SK-N-SH treated with all-trans-retinoic acid at 6 μM for 48 hours (cell line): ENCODE data around the gene PHGDH.
"Not testable (repeated sequence)": the region's sequence is repeated elsewhere in the genome, so short reads cannot be mapped to it uniquely, and the experiment has no call there.

ENCODE experiments used
- ATAC-seq: fragments of 200-7000 bp; cut with Tn5 transposase; 3 replicates; pipeline ENCODE4 v1.9.1; 2020; ENCODE audit warnings: mild to moderate bottlenecking, moderate library complexity
- ARNTL ChIP-seq: fragments of 450-650 bp; formaldehyde crosslinking; IDR thresholded peaks from 2 replicates; pipeline ENCODE4 v1.5.0; 2020; ENCODE audit warnings: low read depth, mild to moderate bottlenecking, moderate library complexity, borderline replicate concordance
- BACH2 ChIP-seq: fragments of 250-450 bp; sonication (Bioruptor Pico); IDR thresholded peaks from 2 replicates; pipeline ENCODE4 v1.9.0; 2021; ENCODE audit warnings: mild to moderate bottlenecking, borderline replicate concordance
- CSDC2 ChIP-seq: fragments of 250-450 bp; sonication (Bioruptor Pico); IDR thresholded peaks from 2 replicates; pipeline ENCODE4 v1.5.0; 2020; ENCODE audit warnings: mild to moderate bottlenecking, moderate library complexity
- ESRRG ChIP-seq: fragments of 250-450 bp; sonication (Bioruptor Pico); IDR thresholded peaks from 2 replicates; pipeline ENCODE4 v1.6.1; 2021; ENCODE audit warnings: mild to moderate bottlenecking
- GLIS3 ChIP-seq: fragments of 250-450 bp; sonication (Bioruptor Pico); IDR thresholded peaks from 2 replicates; pipeline ENCODE4 v1.5.0; 2020; ENCODE audit warnings: mild to moderate bottlenecking, moderate library complexity
- ISL1 ChIP-seq: fragments of 250-450 bp; sonication (Bioruptor Pico); IDR thresholded peaks from 2 replicates; pipeline ENCODE4 v2.1.2; 2022; ENCODE audit warnings: mild to moderate bottlenecking, moderate library complexity
- OSR1 ChIP-seq: fragments of 250-450 bp; sonication (Bioruptor Pico); IDR thresholded peaks from 2 replicates; pipeline ENCODE4 v1.8.0; 2022; ENCODE audit warnings: moderate library complexity, mild to moderate bottlenecking, inconsistent platforms
- PPARA ChIP-seq: fragments of 250-450 bp; sonication (Bioruptor Pico); IDR thresholded peaks from 2 replicates; pipeline ENCODE4 v1.5.0; 2020; ENCODE audit warnings: mild to moderate bottlenecking, borderline replicate concordance
- RARB ChIP-seq: fragments of 250-450 bp; sonication (Bioruptor Pico); IDR thresholded peaks from 2 replicates; pipeline ENCODE4 v1.8.0; 2021; ENCODE audit warnings: mild to moderate bottlenecking, moderate library complexity
- TCF4 ChIP-seq: fragments of 250-450 bp; sonication (Bioruptor Pico); IDR thresholded peaks from 2 replicates; pipeline ENCODE4 v1.8.0; 2021; ENCODE audit warnings: mild to moderate bottlenecking, moderate library complexity, borderline replicate concordance
- TOX ChIP-seq: fragments of 250-450 bp; sonication (Bioruptor Pico); IDR thresholded peaks from 2 replicates; pipeline ENCODE4 v1.8.0; 2021; ENCODE audit warnings: mild to moderate bottlenecking, moderate library complexity, borderline replicate concordance
- ZC3H10 ChIP-seq: fragments of 250-450 bp; sonication (Bioruptor Pico); IDR thresholded peaks from 2 replicates; pipeline ENCODE4 v1.5.1; 2021; ENCODE audit warnings: mild to moderate bottlenecking, moderate library complexity
- ZFP3 ChIP-seq: fragments of 250-450 bp; sonication (Bioruptor Pico); IDR thresholded peaks from 2 replicates; pipeline ENCODE4 v1.5.0; 2020; ENCODE audit warnings: mild to moderate bottlenecking, moderate library complexity
- ZFP30 ChIP-seq: fragments of 450-650 bp; formaldehyde crosslinking; IDR thresholded peaks from 2 replicates; pipeline ENCODE4 v1.5.0; 2022; ENCODE audit warnings: mild to moderate bottlenecking, moderate library complexity
- ZNF565 ChIP-seq: fragments of 450-650 bp; formaldehyde crosslinking; conservative IDR thresholded peaks from 2 replicates; pipeline ENCODE4 v1.5.0; 2020; ENCODE audit warnings: low read depth, mild to moderate bottlenecking, moderate library complexity
- ZNF70 ChIP-seq: fragments of 450-650 bp; formaldehyde crosslinking; IDR thresholded peaks from 2 replicates; pipeline ENCODE4 v1.5.0; 2020; ENCODE audit warnings: mild to moderate bottlenecking, moderate library complexity
- ZNF8 ChIP-seq: fragments of 450-650 bp; formaldehyde crosslinking; IDR thresholded peaks from 2 replicates; pipeline ENCODE4 v1.5.0; 2020; ENCODE audit warnings: mild to moderate bottlenecking, moderate library complexity
- TF ChIP-seq, protein P1 (sequence below): fragments of 250-450 bp; sonication (Bioruptor Pico); IDR thresholded peaks from 2 replicates; pipeline ENCODE4 v1.5.1; 2020; ENCODE audit warnings: low read depth, mild to moderate bottlenecking, moderate library complexity
- TF ChIP-seq, protein P2 (sequence below): fragments of 250-450 bp; sonication (Bioruptor Pico); IDR thresholded peaks from 2 replicates; pipeline ENCODE4 v1.5.0; 2020; ENCODE audit warnings: mild to moderate bottlenecking, moderate library complexity
- TF ChIP-seq, protein P3 (sequence below): fragments of 250-450 bp; sonication (Bioruptor Pico); IDR thresholded peaks from 2 replicates; pipeline ENCODE4 v1.8.0; 2021; ENCODE audit warnings: low read depth, mild to moderate bottlenecking, moderate library complexity, borderline replicate concordance
- TF ChIP-seq, protein P4 (sequence below): fragments of 250-450 bp; sonication (Bioruptor Pico); IDR thresholded peaks from 2 replicates; pipeline ENCODE4 v1.5.1; 2021; ENCODE audit warnings: mild to moderate bottlenecking, moderate library complexity

Gene PHGDH

GRCh38 chr1:119782631-119783325 lies 71.0 kb downstream of the PHGDH start:
- TF ChIP-seq, protein P1, sequence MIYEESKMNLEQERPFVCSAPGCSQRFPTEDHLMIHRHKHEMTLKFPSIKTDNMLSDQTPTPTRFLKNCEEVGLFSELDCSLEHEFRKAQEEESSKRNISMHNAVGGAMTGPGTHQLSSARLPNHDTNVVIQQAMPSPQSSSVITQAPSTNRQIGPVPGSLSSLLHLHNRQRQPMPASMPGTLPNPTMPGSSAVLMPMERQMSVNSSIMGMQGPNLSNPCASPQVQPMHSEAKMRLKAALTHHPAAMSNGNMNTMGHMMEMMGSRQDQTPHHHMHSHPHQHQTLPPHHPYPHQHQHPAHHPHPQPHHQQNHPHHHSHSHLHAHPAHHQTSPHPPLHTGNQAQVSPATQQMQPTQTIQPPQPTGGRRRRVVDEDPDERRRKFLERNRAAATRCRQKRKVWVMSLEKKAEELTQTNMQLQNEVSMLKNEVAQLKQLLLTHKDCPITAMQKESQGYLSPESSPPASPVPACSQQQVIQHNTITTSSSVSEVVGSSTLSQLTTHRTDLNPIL (CRISPR knock-in tag): no peak
- TF ChIP-seq ZNF8: no peak
- no peak for TF ChIP-seq PPARA
- TF ChIP-seq, all 23 proteins: peak for 0
- no peak for ATAC-seq

GRCh38 chr1:119783354-119784185 lies 71.8 kb downstream of the PHGDH start:
- no peak for ATAC-seq
- no peak for TF ChIP-seq ZNF565 (CRISPR knock-in tag)

- no peak for TF ChIP-seq ISL1
- TF ChIP-seq, protein P2, sequence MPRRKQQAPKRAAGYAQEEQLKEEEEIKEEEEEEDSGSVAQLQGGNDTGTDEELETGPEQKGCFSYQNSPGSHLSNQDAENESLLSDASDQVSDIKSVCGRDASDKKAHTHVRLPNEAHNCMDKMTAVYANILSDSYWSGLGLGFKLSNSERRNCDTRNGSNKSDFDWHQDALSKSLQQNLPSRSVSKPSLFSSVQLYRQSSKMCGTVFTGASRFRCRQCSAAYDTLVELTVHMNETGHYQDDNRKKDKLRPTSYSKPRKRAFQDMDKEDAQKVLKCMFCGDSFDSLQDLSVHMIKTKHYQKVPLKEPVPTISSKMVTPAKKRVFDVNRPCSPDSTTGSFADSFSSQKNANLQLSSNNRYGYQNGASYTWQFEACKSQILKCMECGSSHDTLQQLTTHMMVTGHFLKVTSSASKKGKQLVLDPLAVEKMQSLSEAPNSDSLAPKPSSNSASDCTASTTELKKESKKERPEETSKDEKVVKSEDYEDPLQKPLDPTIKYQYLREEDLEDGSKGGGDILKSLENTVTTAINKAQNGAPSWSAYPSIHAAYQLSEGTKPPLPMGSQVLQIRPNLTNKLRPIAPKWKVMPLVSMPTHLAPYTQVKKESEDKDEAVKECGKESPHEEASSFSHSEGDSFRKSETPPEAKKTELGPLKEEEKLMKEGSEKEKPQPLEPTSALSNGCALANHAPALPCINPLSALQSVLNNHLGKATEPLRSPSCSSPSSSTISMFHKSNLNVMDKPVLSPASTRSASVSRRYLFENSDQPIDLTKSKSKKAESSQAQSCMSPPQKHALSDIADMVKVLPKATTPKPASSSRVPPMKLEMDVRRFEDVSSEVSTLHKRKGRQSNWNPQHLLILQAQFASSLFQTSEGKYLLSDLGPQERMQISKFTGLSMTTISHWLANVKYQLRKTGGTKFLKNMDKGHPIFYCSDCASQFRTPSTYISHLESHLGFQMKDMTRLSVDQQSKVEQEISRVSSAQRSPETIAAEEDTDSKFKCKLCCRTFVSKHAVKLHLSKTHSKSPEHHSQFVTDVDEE: no peak
- no peak for TF ChIP-seq ZNF70 (CRISPR knock-in tag)
- TF ChIP-seq ZNF565 (CRISPR knock-in tag): no peak
- no peak for TF ChIP-seq TCF4 (CRISPR knock-in tag)
- TF ChIP-seq ZFP3 (CRISPR knock-in tag): no peak
- TF ChIP-seq, protein P3, sequence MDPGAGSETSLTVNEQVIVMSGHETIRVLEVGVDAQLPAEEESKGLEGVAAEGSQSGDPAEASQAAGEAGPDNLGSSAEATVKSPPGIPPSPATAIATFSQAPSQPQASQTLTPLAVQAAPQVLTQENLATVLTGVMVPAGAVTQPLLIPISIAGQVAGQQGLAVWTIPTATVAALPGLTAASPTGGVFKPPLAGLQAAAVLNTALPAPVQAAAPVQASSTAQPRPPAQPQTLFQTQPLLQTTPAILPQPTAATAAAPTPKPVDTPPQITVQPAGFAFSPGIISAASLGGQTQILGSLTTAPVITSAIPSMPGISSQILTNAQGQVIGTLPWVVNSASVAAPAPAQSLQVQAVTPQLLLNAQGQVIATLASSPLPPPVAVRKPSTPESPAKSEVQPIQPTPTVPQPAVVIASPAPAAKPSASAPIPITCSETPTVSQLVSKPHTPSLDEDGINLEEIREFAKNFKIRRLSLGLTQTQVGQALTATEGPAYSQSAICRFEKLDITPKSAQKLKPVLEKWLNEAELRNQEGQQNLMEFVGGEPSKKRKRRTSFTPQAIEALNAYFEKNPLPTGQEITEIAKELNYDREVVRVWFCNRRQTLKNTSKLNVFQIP (CRISPR knock-in tag): no peak
- TF ChIP-seq GLIS3 (CRISPR knock-in tag): no peak
- no peak for TF ChIP-seq CSDC2
- no peak for TF ChIP-seq ZNF8
- TF ChIP-seq TOX: no peak
- no peak for TF ChIP-seq ARNTL
- no peak for TF ChIP-seq OSR1
- TF ChIP-seq, protein P4, sequence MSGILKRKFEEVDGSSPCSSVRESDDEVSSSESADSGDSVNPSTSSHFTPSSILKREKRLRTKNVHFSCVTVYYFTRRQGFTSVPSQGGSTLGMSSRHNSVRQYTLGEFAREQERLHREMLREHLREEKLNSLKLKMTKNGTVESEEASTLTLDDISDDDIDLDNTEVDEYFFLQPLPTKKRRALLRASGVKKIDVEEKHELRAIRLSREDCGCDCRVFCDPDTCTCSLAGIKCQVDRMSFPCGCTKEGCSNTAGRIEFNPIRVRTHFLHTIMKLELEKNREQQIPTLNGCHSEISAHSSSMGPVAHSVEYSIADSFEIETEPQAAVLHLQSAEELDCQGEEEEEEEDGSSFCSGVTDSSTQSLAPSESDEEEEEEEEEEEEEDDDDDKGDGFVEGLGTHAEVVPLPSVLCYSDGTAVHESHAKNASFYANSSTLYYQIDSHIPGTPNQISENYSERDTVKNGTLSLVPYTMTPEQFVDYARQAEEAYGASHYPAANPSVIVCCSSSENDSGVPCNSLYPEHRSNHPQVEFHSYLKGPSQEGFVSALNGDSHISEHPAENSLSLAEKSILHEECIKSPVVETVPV: no peak
- TF ChIP-seq ZFP30 (CRISPR knock-in tag): no peak
- no peak for TF ChIP-seq ESRRG (CRISPR knock-in tag)
- no peak for TF ChIP-seq ZC3H10 (CRISPR knock-in tag)
- no peak for TF ChIP-seq BACH2 (CRISPR knock-in tag)
- TF ChIP-seq PPARA: no peak
- TF ChIP-seq RARB: no peak
Observed at GRCh38 chr1:119784191-119784781, 72.6 kb downstream of the PHGDH start.

DNA sequence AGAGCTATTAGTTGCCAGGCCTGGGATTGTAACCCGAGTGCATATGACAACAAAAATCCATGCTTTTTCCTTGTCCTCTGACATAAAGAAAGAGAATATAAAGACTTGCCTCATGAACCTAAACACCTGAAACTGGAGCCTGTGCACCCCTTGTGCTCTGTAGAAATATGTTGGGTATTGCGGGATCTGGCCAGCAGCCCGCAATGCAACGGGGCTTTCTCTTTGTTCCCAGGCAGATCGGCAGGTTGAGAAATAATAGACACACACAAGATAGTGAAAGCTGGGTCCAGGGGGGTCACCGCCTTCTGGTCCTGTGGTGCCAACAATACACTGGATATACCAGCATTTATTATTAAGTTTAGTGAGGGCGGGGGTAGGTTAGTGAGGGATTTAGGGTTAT lies 74.3 kb downstream of the PHGDH start:
- not testable (repeated sequence) for ATAC-seq

More at GRCh38 chr1:119784191-119784781, 72.6 kb downstream of the PHGDH start:
- ATAC-seq: no peak

- ATAC-seq: not testable (repeated sequence)
Observed at GRCh38 chr1:119786473-119787050, 74.8 kb downstream of the PHGDH start.
